ENCODE measurements around the gene TEPSIN.

Gene TEPSIN, protein sequence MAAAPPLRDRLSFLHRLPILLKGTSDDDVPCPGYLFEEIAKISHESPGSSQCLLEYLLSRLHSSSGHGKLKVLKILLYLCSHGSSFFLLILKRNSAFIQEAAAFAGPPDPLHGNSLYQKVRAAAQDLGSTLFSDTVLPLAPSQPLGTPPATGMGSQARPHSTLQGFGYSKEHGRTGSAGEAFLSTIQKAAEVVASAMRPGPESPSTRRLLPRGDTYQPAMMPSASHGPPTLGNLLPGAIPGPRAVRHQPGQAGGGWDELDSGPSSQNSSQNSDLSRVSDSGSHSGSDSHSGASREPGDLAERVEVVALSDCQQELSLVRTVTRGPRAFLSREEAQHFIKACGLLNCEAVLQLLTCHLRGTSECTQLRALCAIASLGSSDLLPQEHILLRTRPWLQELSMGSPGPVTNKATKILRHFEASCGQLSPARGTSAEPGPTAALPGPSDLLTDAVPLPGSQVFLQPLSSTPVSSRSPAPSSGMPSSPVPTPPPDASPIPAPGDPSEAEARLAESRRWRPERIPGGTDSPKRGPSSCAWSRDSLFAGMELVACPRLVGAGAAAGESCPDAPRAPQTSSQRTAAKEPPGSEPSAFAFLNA

DNA sequence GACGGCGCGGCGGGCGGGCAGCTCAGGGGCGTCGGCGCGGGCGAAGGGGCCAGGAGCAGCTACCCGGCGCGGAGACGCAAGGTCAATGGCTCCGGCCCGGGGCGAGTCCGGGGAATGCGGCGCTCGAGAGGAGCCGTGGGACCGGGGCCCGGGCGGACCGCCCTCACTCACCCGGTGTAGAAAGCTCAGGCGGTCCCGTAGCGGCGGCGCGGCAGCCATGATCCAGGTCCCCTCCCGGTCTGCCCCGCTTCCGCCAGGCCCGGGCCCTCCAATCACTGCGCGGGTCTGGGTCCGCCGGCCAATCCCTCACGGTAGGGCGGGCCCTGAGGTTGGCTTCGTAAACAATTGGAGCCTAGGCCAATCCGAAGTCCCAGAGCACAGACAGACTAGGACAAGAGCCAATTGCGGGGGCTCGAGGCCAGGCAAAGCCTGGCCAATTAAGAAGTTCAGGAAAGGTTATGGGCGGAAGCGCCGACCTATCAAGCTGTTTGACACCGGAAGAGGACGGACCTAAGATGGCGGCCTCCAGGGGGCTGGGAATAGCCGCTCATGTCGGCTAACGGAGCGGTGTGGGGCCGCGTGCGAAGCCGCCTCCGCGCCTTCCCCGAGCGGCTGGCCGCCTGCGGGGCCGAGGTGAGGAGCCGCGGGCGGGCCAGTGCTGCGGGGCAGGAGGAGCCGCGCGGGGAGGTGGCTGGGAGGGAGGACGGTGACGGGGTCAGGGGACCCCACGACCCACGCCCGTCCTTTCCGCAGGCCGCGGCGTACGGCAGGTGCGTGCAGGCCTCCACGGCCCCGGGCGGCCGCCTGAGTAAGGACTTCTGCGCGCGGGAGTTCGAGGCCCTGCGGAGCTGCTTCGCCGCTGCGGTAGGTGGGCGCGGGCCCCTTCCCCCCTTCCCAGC lies at the start of gene TEPSIN, which contains the start of gene NDUFAF8:
Gene TEPSIN (minus strand): TSS at position 241 of the 899 bp plus-strand sequence. CDS start 22 bp downstream, at position 219.
Gene NDUFAF8 (plus strand): TSS at position 504 of the 899 bp plus-strand sequence. CDS start 46 bp downstream, at position 550.
- DNase-seq: peak; percentile 92 to 97 (median 94)

DNA sequence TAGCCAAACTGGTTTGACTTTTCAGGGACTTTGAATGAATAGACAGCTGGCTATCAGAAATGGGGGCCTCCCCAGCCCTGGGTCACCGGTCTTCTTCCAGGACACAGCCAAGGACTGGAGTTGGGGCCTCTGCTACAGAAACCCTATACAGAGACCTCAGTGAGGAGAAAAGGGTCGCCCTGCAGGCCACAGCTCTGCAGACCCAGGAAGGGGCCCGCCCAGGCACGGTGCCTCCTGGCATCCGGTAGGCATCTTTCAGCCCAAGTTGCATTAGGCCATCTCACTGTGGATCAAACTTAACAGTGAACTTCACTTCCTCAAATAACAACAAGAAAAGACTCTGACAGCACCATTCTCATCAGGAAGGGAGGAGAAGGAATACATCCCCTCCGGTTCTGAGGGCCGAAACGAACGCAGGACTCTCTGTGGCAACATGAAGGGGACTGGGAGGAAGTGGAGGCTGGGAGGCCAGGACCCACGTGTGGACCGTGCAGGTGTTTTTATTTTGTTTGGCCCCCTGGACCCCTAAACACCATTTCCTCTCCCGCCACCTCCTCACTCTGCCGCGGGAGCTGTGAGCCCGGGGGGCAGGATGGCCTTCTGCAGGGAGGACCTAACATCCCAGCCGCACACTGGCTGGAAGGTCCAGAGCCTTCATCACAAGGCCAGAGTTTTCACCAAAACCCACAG lies 49.0 kb upstream of the TEPSIN start:
- no peak for DNase-seq

DNA sequence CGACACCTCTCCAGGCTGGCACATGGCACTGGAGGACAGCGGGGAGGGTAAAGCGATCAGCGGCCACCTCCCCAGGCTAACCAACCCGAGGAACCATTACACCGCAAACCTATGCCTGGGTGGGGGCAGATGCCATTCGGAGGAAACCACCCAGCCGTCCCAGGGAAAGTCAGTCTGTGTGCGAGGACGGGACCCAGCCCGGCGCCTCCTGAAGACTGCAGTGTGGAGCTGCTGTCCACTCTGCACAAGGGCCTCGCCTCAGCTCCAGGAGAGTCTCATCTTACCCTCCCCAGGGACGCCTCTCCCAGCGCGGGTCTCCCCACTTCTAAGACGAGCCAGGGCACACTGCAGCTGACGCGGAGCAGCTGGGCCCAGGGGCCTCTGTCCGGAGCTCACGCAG lies 48.3 kb upstream of the TEPSIN start:
- no peak for DNase-seq

DNA sequence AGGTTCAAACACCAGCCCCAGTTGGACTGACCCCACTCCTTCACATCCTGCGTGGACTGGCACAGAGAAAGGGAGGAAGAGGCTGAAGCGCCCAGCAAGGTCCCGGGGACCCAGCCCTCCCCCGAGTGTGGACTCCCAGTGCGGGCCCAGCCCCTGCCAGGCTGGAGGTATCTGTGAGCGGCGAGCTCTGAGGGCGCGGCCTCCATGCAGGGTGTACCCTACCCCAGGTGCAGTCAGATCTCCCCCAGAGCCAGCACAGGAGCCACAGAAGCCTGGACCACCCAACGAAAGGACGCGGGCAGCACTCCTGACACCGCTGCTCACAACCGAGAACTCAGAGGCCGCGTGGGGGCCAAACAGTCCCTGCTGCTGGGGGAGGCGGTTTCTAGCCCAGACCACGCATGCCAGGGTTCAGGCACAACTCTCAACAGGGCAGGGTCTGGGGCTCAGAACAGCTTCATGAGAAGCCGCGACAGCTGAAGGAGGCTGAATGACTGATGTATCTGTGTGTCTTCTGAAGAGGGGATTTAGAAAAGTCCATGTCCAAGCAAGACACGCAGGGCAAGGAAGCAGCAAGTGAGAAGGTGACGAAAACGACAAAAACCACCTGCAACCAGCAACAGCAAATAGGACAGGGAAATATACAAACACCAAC lies 47.8 kb upstream of the TEPSIN start:
- no peak for DNase-seq

GRCh38 chr17:81285894-81286293 lies 47.0 kb upstream of the TEPSIN start:
- no peak for DNase-seq

DNA sequence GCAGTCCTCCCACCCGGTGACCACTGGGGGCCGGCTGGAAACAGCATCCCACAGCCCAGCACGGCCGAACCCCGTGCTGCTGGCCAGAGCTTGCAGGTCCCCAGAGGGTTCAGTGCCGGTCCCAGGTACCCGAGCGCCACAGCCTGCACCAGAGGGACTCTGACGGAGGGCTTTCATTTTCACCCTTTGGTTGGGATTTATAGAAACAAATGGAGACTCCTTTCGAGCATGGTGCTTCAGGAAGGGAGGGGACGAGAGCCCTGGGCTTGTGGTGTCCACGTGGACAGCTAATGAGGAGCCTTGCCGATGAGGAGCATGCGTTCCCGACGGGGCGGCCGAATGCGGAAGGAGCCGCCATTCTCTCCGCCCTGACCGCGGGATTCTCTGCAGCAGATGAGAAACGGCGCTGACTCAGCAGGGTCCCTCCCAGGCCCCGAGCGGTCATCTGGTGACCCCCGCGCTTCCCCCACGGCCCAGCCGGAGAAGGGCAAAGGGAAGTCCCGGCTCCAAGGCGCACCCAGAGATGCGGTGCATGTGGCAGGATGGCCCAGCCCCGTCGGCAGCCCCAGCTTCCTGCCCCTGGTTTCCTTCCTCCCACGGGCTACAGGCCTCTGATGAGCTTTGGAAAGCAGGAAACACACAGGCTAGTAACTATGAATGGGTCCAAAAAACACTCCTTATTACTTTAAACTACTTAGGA lies 46.5 kb upstream of the TEPSIN start:
- DNase-seq: peak in 5 of 6 experiments; percentile 7 to 37 (median 27)

DNA sequence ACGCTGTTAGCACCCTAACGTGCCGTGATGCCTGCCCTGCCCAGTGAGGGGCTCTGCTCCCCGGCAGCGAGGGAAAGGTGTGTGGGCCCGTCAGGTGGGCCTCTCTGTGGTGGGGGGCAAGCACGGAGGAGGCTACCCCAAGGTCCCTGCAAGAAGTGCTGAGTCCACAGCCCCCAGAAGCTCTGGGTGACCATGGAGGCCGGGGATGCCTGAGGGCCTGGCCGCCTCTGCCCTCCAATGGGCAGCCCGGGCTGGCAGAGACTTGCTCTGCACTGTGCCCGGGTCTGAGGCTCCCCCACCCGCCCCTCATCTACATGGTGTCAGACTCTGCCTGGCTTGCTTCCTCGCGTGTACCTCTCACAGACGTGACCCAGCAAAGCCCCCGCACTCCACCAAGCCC lies 44.0 kb upstream of the TEPSIN start:
- no peak for DNase-seq

GRCh38 chr17:81282141-81282540 lies 43.3 kb upstream of the TEPSIN start:
- no peak for DNase-seq

GRCh38 chr17:81280571-81280970 lies 41.7 kb upstream of the TEPSIN start:
- no peak for DNase-seq

- DNase-seq: no peak
Measured at GRCh38 chr17:81279278-81280275, 40.7 kb upstream of the TEPSIN start.

- no peak for DNase-seq
Measured at GRCh38 chr17:81278831-81279230, 40.0 kb upstream of the TEPSIN start.

DNA sequence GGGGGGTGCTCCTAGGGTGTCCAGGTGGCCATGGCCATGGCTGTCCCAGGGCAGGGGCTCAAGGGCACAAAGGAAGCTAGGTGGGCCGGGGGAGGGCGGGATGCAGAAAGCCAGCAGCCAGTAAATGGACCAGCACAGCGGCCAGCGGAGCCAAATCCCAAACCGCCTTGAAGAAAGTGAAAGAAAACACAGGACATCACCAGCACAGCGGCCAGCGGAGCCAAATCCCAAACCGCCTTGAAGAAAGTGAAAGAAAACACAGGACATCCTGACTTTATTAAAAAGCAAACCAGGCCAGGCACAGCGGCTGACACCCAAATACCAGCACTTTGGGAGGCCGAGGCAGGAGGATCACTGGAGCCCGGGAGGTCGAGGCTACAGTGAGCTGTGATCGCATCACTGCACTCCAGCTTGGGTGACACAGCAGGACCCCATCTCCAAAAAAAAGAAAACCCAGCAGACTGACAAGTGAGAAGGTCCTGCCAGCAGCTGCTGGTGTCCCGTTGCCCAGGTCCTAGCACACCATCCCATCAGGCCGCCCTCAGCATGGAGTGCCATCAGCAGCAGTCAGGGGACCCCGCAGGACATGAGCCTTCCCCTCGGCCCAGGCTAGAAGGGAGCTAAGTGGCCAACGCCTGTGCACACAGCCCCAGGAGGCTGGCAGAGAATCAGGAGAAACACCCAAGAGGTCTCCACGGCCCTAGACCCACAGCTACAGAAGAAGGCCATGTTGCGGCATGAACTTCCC lies 39.3 kb upstream of the TEPSIN start:
- DNase-seq: no peak

DNA sequence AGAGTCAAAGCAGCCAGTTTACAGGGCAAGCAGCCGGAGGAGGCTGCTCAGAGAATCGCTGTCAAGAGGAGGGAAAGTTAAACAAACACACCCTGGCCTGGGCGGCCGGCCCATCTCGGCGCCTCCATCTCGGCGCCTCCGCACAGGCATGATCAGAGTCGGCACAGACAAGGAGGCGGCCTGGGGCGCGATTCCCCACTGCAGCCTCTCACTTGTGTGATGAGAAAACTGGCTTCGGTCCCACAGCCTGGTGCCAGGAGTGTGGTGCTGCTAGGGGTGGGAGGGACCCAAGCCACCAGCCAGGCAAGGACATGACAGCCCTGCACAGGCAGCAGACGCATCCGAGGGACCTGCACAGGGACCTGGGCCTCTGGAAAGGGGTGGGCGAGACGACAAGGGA lies 38.6 kb upstream of the TEPSIN start:
- no peak for DNase-seq

GRCh38 chr17:81276781-81277180 lies 37.9 kb upstream of the TEPSIN start:
- DNase-seq: no peak

DNA sequence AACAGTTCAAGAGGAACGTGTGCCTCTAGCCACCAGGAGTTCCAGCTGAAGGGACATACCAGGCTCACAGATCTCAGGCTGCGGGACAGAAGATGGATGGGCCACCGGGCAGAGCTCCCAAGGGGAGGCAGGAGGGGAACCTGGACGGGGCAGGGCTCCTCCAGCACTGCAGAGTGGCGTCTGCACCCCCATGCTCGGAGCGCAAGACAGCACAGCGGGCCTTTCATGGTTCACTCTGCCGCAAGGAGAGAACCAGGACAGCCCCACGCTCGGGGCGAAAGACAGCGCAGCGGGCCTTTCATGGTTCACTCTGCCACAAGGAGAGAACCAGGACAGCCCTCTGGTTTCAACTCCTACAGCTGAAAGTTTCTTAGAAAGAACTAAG lies 35.6 kb upstream of the TEPSIN start:
- DNase-seq: no peak

DNA sequence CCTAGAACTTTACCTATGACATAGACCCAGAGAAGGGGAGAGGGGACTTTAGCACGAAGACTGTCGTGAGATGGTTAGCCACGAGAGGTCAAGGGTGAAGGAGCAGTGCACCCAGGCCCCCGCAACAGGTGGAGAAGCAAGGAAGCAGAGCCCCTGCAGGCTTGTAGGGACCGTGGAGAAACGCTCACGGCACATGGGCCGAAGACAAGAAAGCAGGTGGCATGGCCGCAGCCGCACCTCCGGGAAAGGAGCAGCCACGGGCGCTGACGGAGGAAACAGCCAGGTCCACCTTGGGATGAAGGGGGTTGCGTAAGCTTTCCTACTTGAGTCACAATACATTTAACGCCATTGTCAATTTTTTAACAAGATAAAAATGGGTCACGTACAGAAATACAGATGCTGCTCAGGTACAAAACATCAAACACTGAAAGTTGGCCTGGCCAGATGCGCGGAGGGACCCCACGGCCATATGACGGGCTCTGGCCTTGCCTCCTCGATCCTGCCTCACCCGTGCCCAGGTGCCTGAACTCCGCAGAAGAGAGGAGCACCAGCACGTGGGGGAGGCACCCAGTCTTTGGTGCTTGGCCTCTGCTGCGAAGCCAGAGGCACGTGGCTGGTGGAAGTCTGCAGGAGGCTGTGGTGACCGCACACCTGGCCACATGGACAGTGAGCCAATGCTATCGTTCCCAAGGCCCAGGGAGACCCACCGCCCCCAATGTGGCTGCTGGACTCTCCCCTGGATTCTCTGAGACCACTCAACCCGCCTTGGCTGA lies 35.0 kb upstream of the TEPSIN start:
- DNase-seq: no peak

GRCh38 chr17:81272616-81273015 lies 33.8 kb upstream of the TEPSIN start:
- DNase-seq: no peak

DNA sequence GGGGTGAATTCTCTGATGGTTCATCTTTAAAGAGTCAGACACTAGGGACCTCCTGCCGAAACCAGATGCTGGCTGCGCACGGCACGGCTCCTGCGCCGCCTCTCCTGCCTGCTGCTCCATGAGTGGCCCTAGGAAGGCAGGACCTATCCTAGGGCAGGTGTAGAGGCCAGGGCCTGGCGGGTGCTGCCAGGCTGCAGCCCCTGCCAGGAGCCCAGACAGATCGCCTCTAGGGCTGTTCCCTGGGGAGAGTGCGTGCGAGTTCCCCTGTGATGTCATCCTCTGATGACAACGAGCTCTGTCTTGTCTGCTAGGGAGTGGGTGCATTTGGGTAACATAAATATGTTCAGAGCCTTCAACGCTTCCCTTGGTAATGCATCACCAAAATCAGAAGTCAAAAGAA lies 32.4 kb upstream of the TEPSIN start:
- DNase-seq: no peak

- no peak for DNase-seq
Measured at GRCh38 chr17:81270279-81270678, 31.4 kb upstream of the TEPSIN start.
